KMS-11 (cell line): ENCODE data around the gene PALLD.

Experiments used
- H2AFZ ChIP-seq: fragments of 200-600 bp; sonication (generic); 2 replicates; pipeline ENCODE4 v1.6.1; 2016; ENCODE audit warnings: antibody characterized with exemption, mixed run types, low read depth
- H3K27ac ChIP-seq: fragments of 200-600 bp; sonication (generic); 2 replicates; pipeline ENCODE4 v1.6.1; 2016; ENCODE audit warnings: mild to moderate bottlenecking, mixed run types
- H3K27me3 ChIP-seq: fragments of 200-600 bp; sonication (generic); 2 replicates; pipeline ENCODE4 v1.6.1; 2017; ENCODE audit warnings: mild to moderate bottlenecking, low read depth, mixed run types, moderate library complexity; ENCODE audit not compliant: insufficient read depth
- H3K36me3 ChIP-seq: fragments of 200-600 bp; sonication (generic); 2 replicates; pipeline ENCODE4 v1.6.1; 2017; ENCODE audit warnings: mild to moderate bottlenecking, mixed run types; ENCODE audit not compliant: insufficient read depth
- H3K4me1 ChIP-seq: fragments of 200-600 bp; sonication (generic); 2 replicates; pipeline ENCODE4 v1.6.1; 2016; ENCODE audit warnings: mild to moderate bottlenecking, low read depth, mixed run types; ENCODE audit not compliant: poor library complexity, severe bottlenecking
- H3K4me2 ChIP-seq: fragments of 200-600 bp; sonication (generic); 2 replicates; pipeline ENCODE4 v1.7.0; 2016; ENCODE audit warnings: mild to moderate bottlenecking, mixed run types
- H3K4me3 ChIP-seq: fragments of 200-600 bp; sonication (generic); IDR thresholded peaks from 2 replicates; pipeline ENCODE4 v1.6.1; 2017; ENCODE audit warnings: low read depth, low read length, mixed read lengths; ENCODE audit not compliant: insufficient read depth
- H3K79me2 ChIP-seq: fragments of 200-600 bp; sonication (generic); 2 replicates; pipeline ENCODE4 v1.6.1; 2016; ENCODE audit warnings: low read depth, mixed run types; ENCODE audit not compliant: insufficient read depth
- H3K9ac ChIP-seq: fragments of 200-600 bp; sonication (generic); 2 replicates; pipeline ENCODE4 v1.6.1; 2016; ENCODE audit warnings: mild to moderate bottlenecking, mixed run types
- H4K20me1 ChIP-seq: fragments of 200-600 bp; sonication (generic); 2 replicates; pipeline ENCODE4 v1.6.1; 2016; ENCODE audit warnings: mild to moderate bottlenecking, mixed run types; ENCODE audit not compliant: insufficient read depth
- TF ChIP-seq, protein P1 (sequence below): fragments of 200-600 bp; sonication (generic); conservative IDR thresholded peaks from 2 replicates; pipeline ENCODE4 v1.6.1; 2017; ENCODE audit warnings: low read depth, mild to moderate bottlenecking, antibody characterized with exemption, low read length, moderate library complexity, mixed read lengths

The PALLD gene

DNA sequence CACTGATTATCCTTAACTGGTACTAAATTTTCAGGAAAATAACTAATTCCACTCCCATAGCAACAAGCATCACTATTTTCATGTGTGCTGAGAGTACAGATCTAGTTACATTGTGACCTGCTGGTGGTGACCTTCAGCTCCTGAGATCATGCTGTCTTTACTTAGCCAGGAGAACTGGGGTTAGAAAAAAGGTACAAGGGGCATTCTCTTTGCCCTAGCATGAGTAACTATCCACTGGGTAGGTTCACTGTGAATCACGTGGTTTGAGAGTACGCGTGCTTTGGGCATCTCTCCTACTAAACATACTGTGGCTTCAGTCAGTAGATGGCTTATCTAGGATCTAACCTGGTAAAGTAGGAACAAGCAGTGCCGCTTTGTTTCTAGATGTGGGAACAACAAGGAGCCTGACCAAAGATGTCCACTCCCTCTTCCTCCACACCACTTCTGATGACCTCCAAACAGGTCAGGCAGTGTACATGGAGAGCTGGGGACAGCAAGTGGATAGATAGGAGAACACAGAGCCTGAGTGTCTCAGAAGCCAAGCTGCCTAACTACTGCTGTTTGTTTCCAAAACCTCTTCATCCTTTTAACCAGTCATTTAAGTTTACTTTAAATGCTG, 423.0 kb downstream of the PALLD start:
- H2AFZ ChIP-seq: no peak overlapping the region
- no peak overlapping the region for H3K4me2 ChIP-seq
- H3K4me1 ChIP-seq: no peaks in the 10 kb centered on the region
- TF ChIP-seq, protein P1, sequence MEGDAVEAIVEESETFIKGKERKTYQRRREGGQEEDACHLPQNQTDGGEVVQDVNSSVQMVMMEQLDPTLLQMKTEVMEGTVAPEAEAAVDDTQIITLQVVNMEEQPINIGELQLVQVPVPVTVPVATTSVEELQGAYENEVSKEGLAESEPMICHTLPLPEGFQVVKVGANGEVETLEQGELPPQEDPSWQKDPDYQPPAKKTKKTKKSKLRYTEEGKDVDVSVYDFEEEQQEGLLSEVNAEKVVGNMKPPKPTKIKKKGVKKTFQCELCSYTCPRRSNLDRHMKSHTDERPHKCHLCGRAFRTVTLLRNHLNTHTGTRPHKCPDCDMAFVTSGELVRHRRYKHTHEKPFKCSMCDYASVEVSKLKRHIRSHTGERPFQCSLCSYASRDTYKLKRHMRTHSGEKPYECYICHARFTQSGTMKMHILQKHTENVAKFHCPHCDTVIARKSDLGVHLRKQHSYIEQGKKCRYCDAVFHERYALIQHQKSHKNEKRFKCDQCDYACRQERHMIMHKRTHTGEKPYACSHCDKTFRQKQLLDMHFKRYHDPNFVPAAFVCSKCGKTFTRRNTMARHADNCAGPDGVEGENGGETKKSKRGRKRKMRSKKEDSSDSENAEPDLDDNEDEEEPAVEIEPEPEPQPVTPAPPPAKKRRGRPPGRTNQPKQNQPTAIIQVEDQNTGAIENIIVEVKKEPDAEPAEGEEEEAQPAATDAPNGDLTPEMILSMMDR: no peak
- H3K79me2 ChIP-seq: no peaks in the 10 kb centered on the region
- H3K27me3 ChIP-seq: no peaks in the 10 kb centered on the region
- no peaks in the 10 kb centered on the region for H3K36me3 ChIP-seq
- no peaks in the 10 kb centered on the region for H4K20me1 ChIP-seq
- no peak overlapping the region for H3K4me3 ChIP-seq
- H3K27ac ChIP-seq: no peak overlapping the region
- H3K9ac ChIP-seq: no peak overlapping the region

DNA sequence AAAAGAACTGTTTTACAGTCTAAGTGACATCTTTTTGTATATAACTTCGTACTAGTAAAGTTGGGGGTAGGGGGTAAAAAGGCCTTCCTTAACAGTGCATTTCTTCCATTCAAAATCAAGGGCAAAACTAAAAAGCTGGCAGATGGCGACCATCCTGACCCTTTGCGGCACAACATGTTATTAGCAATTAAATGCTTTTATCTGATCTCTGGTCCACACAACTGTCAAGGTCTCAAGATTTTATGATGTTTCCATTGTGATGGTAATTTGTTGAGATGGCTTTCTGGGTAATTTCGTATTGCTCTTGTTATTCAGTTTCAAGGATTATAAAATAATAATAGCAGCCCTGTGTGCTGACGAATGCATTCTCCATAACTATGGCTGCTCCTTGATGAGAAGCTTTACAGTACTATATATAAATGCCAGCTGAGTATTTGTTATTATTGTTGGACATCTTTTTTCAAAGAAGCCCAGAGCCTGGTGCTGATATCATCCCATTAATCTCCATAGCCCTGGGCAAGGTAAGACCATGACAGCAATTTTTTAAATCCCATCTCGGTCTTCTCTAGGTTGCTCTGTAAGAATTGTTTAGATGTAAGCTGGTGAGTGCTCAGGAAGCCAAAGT, 423.7 kb downstream of the PALLD start:
- Histone ChIP-seq H3K36me3 (no peaks in the 10 kb centered on the region), H3K4me2 (no peak overlapping the region), H3K27me3 (no peaks in the 10 kb centered on the region)

GRCh38 chr4:168923526-168924194, 426.8 kb downstream of the PALLD start:
- Histone ChIP-seq H3K9ac (no peak overlapping the region), H3K4me3 (no peak overlapping the region), H3K27me3 (no peaks in the 10 kb centered on the region), H3K79me2 (no peaks in the 10 kb centered on the region), H2AFZ (no peak overlapping the region), H3K4me2 (no peak overlapping the region), H3K4me1 (no peaks in the 10 kb centered on the region), H4K20me1 (no peaks in the 10 kb centered on the region), H3K27ac (no peak overlapping the region), H3K36me3 (0 out of 2 replicates have a peak, but pooled peaks cover 8% of the 10 kb centered on the region)
- TF ChIP-seq, protein P1: peak; percentile 97

More for the DNA sequence above, 423.7 kb downstream of the PALLD start:
- no peaks in the 10 kb centered on the region for H3K79me2 ChIP-seq
- no peaks in the 10 kb centered on the region for H4K20me1 ChIP-seq
- H2AFZ ChIP-seq: no peak overlapping the region
- no peak overlapping the region for H3K4me3 ChIP-seq
- no peak overlapping the region for H3K27ac ChIP-seq
- TF ChIP-seq, protein P1: no peak
- no peak overlapping the region for H3K9ac ChIP-seq
- no peaks in the 10 kb centered on the region for H3K4me1 ChIP-seq

DNA sequence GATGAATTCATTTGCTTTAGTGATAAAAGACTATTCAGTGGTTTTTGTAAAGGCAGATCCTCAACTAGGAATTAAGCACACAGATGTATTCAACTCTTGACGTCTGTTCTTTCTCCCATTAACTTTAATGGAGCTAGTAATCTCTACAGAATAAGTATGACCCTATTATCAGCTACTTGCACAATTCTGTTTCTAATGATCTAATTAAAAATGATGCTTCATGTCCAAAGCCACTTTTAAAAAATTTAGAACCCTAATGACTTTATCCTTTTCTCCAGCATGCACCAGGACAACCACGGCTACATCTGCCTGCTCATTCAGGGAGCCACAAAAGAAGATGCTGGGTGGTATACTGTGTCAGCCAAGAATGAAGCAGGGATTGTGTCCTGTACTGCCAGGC, 427.8 kb downstream of the PALLD start:
- no peaks in the 10 kb centered on the region for H4K20me1 ChIP-seq
- no peak overlapping the region for H3K4me2 ChIP-seq
- TF ChIP-seq, protein P1: no peak
- H3K4me3 ChIP-seq: no peak overlapping the region
- no peaks in the 10 kb centered on the region for H3K79me2 ChIP-seq
- no peak overlapping the region for H2AFZ ChIP-seq
- H3K9ac ChIP-seq: no peak overlapping the region
- H3K36me3 ChIP-seq: 0 out of 2 replicates have a peak, but pooled peaks cover 8% of the 10 kb centered on the region
- H3K27me3 ChIP-seq: no peaks in the 10 kb centered on the region
- H3K4me1 ChIP-seq: no peaks in the 10 kb centered on the region
- H3K27ac ChIP-seq: no peak overlapping the region
